Measurements from ENCODE around the gene CCDC172.
"Not testable (repeated sequence)": the region's sequence is repeated elsewhere in the genome, so short reads cannot be mapped to it uniquely, and the experiment has no call there.

Gene CCDC172

DNA sequence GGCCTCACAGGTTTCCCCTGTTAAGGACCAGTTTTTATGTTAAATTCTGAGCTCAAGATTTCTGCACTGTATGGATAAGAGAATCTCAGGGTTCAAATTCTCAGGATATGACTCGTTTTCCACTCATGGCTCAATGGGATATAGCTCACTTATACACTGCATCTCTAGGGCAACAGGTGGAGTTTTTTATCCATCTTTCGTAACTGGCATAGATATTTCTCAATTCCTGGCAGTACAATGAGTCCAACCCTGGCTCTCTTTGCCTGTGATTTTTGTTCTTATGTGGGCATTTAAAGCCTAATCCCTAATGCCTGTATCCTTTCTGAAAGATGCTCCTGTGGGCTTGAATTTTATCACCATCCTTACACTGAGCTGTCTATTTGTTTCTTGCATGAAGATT, 7.6 kb downstream of the CCDC172 start:
- in situ Hi-C loops (cut with HindIII; ENCODE audit: low sequenced_read_pairs): no loop called here

DNA sequence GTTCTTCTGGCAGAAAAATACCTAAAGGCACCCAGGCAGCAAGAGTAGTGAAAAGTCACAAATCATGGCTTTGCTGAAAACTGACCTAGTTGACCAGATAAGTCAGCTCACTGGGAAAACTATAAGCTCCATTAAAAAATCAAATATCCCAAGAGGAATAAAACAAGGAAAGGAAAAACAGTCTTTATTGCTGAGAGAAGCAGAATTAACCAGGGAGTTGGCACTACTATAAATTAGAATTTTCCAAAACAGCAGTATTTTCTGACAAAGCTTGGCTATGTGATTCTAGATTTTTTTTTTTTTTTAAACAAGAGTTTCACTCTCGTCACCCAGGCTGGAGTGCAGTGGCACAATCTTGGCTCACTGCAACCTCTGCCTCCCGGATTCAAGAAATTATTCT, 12.6 kb downstream of the CCDC172 start:
- in situ Hi-C loops (cut with HindIII; ENCODE audit: low sequenced_read_pairs): no loop called here

DNA sequence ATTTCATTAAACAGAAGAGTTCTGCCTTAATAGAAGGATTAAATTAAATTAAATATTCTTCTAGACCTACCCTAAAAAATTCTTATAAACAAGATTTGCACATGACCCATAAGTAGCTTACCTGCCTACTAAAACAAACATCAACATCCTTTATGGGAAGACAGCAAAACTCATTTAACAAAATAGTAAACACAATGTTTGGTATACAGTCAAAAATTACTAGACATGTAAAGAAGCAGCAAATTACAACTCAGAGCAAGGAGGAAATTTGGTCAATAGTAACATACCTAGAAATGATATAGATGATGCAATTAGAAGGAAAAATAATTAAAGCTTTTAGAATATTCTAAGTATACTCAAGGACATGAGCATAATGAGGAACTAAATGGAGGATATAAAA, 27.9 kb downstream of the CCDC172 start:
- in situ Hi-C loops (cut with HindIII; ENCODE audit: low sequenced_read_pairs): no loop called here

DNA sequence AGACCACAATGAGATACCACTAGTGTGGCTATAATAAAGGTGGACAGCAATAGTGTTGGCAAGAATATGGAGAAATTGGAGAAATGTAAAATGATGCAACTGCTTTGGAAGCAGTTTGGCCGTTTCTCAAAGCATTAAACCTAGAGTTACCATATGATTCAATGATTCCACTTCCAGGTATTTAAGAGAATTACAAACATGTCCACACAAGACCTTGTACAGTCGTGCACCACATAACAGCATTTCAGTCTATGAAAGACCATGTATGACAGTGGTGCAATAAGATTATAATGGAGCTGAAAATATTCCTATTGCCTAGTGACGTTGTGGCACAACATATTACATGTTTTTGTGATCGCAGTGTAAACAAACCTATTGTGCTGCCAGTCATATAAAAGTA, 29.6 kb downstream of the CCDC172 start:
- in situ Hi-C loops (cut with HindIII; ENCODE audit: low sequenced_read_pairs): no loop called here

DNA sequence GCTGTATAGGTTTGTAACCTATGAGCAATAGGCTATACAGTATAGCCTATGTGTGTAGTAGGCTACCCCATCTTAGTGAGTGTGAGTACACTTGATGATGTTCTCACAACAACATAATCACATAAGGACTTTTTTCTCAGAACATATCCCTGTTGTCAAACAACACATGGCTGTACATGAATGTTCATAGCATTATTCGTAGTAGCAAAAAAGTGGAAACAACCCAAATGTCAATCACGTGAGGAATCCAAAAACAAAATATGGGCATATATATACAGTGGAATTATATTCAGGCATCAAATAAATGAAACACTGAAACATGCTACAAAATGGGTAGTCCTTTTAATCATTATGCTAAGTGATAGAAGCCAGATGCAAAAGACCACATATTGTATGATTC, 31.1 kb downstream of the CCDC172 start:
- in situ Hi-C loops (cut with HindIII; ENCODE audit: low sequenced_read_pairs): no loop called here

DNA sequence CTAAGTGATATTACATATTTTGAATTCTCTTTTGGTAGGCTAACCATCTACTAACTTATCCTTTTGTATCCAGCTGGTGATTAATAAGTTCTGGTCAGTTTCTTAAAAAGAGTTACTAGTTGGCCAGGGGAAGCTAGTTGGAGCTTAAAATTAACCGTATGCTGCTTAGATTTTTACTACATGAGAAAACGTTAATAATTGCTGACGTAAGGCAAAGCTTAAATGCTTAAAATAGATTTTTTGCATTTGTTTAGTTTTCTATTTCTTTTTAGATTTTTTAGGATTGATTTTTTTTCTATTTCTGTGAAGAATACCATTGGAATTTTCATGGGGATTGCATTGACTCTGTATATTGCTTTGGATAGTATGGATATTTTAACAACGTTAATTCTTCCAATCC, 32.6 kb downstream of the CCDC172 start:
- in situ Hi-C loops (cut with HindIII; ENCODE audit: low sequenced_read_pairs): no loop called here

DNA sequence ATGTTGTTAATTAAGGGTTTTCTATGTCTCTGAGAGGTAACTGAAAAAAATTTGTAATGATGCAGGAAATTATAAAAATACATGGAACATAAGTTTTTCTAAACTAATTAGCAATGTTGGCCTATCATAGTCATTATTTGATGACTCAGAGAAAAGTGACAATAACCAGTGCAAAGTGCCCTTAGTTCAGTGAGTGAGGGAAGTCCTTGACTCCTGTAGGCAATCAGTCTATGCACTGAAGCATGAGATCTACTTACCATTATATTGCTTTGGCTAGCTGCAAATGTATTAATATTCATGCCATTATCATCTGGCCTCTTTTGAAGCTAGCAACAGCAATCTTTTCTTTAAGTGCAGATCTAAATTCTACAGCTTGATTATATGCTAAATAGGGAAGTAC, 40.6 kb downstream of the CCDC172 start:
- in situ Hi-C loops (cut with HindIII; ENCODE audit: low sequenced_read_pairs): no loop called here

DNA sequence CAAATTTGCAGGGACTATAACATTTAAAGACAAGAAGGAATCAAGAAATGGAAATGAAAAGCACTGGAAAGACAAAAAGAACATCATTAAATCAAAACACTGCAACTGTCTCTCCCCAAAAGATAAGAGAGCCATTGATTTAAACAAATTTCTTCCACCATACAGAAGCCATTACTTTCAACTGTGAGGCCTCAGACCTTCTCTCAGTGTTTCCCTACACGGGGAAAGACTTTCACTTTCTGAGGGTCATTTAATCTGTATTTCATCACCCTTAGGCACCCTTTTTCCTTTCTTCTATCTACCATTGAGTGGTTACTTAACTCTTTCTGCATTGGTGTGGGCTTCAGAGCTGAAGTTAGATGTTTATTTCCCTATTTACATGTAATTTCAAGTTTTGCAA, 47.5 kb downstream of the CCDC172 start:
- in situ Hi-C loops (cut with HindIII; ENCODE audit: low sequenced_read_pairs): no loop called here

DNA sequence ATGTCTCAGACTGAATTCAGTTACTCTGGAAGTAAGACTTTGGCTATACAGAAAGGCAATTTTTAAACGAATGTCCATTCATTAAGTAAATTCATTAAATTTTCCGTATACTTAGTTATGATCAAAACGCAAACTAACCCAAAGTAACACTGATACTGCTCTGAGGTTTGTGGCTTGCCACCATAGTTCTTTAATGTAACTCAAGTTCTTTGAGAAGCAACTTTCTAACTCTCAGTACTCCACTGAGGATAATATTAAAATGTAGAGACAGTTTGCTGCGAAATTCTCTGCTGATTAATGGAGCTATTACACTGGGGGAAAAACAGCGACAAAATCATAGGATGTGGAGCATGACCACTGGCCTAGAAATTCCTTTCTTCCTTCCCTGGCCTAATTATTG, 58.0 kb downstream of the CCDC172 start:
- in situ Hi-C loops (cut with HindIII; ENCODE audit: low sequenced_read_pairs): no loop called here

DNA sequence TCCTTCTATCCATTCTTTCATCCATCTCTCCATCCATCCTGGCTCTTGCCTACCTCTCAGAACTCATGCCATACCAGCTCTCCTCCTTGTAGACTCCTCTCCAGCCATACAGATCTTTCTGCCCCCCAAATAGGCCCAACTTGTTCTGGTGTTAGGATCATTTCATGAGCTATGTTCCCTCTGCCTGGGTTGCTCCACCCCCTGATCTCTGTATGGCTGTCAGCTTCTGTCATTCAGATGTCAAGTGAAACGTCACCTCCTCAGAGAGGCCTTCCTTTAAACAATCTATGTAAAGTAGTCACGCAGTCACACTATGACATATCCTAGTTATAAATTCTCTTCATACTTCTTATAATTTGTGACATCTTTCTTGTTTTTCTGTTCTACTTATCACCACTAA, 61.1 kb downstream of the CCDC172 start:
- in situ Hi-C loops (cut with HindIII; ENCODE audit: low sequenced_read_pairs): no loop called here

DNA sequence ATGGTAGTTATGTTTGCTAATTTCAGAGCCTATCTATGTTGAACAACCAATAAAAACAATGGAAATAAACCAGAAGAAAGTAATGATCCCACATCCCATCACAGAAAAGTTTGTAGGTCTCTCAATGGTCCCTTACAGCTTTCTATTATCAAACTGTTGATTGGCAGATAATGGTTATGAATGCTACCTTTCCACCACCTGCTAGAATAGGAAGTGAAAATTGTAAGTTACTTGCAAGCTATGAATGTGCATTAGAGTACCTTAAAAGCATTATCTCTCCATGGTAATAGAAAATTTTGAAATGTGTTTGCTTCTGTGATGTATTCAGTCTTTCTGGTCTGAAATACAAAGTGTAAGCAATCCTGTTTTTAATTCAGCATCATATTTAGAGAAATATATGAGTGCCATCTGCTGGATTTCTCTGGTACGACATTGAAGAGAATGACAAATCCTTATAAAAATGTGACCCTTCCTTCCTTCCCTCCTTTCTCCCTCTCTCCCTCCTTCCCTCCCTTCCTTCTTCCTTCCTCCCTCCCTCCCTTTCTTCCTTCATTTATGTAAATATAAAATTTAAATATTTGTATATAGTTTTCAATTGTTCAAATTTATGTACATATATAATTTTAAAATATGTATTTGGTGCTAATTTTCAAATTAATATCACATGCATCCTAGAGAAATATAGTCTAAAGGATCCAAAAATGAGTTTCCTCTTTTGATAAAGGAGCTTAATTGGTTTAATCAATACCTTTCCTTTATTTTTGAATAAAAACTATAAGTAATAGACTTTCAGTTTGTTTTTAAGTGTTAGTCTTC, 62.0 kb downstream of the CCDC172 start:
- in situ Hi-C loops (cut with HindIII; ENCODE audit: low sequenced_read_pairs): no loop called here

DNA sequence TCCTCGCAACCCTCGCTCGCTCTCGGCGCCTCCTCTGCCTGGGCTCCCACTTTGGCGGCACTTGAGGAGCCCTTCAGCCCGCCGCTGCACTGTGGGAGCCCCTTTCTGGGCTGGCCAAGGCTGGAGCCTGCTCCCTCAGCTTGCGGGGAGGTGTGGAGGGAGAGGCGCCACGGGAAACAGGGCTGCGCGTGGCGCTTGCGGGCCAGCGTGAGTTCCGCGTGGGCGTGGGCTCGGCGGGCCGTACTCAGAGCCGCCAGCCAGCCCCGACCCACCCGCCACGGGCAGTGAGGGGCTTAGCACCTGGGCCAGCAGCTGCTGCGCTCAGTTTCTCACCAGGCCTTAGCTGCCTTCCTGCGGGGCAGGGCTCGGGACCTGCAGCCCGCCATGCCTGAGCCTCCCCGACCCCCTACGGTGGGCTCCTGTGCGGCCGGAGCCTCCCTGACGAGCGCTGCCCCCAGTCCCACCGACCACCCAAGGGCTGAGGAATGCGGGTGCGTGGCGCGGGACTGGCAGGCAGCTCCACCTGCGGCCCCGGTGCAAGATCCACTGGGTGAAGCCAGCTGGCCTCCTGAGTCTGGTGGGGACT, 69.1 kb downstream of the CCDC172 start:
- in situ Hi-C loops (cut with HindIII; ENCODE audit: low sequenced_read_pairs): not testable (repeated sequence)

DNA sequence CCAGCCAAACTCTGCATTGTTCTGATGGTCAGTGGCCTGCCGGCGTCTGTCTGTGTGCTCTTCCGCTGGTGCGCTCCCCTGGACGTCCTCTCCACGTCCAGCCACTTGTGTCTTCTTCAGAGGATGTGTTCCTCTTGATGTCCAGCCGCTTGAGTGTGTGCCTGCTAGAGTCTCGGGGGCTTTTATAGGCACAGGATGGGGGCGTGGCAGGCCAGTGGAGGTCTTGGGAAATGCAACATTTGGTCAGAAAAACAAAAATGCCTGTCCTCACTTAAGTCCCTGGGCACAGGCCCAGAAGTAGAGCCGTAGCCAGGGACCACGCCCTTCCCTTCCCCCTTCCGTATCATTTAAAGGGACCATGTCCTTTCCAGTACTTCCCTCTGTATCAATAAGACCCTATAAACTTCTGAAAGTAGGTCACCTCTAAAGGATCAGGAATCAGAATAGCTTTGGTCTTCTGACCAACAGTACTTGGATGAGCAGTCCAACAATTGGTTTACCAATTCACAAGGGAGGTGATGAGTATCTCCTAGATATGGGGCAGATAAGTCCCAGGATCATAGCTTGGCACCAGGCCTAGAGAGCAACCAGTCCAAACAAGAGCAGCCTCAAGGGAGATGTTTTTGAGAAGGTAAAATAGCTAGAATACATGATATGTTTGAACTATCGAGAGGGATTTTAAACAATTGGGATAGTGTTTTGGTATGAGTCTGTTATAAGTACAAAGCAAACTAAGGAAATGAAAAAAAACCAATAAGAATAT, 71.2 kb downstream of the CCDC172 start:
- in situ Hi-C loops (cut with HindIII; ENCODE audit: low sequenced_read_pairs): no loop called here

DNA sequence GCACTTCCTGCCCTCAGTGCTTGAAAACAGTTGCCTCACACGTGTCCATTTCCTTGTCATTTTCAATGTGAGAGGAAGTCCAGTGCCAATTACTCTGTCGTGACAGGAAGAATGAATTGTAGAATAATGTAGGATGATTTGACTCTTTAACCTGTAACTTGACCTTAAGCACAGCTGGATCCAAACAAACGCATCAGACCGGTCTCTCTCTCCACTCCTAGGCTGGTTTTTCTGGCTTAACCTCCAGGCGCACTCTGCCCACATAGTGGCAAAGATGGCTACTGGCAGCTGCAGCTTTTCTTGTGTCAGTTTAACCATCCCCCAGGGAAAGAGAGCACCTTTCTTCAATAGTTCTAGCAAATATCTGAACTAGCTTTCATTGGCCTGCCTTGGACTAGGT, 74.0 kb downstream of the CCDC172 start:
- in situ Hi-C loops (cut with HindIII; ENCODE audit: low sequenced_read_pairs): no loop called here

DNA sequence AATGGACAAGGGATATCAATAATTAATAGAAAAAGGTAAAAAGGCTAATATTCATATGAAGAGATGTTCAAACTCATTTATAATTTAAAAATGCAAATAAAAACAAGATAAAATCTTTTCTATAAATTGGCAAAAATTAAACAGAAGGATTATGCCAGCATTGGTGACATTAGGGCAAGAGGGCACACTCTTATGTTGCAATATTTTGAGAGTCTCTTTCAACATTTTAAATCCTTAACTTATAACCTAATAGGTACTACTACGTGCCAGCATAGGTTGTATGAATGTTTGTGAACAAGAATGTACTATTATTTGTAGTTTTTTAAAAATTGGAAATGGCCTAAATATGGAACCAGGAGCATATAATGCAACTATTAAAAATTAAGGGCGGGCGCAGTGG, 78.6 kb downstream of the CCDC172 start:
- in situ Hi-C loops (cut with HindIII; ENCODE audit: low sequenced_read_pairs): no loop called here

DNA sequence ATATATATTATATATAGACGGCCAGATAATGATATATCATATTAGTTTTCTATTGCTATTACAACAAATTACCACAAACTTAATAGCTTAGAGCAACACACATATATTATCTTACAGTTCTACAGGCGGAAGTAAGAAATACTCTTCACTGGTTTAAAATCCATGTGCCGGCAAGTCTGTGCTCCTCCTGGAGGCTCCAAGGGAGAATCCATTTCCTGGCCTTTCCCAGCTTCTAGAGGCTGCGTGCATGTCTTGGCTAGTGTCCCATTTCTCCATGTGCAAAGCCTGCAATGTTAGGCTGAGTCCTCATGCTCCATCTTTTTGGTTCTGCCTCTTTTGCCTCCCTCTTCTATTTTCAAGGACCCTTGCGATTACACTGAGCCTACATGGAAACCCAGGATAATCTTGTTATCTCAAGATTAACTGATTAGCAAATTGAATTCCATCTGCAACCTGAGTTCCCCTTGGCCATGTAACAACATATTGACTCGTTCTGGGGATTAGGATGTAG, 79.5 kb downstream of the CCDC172 start:
- in situ Hi-C loops (cut with HindIII; ENCODE audit: low sequenced_read_pairs): no loop called here

DNA sequence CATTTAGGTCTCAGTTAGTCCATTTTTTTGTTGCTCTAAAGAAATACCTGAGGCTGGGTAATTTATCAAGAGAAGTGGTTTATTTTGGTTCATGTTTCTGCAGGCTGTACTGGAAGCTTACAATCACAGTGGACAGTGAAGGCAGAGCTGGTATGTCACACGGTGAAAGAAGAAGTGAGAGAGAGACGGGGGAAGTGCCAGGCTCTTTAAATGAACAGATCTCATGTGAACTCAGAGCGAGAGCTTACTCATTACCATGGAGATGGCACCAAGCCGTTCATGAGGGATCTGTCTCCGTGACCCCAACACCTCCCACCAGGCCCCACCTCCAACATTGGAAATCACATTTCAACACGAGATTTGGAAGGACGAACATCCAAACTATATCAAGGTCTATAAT, 84.5 kb downstream of the CCDC172 start:
- in situ Hi-C loops (cut with HindIII; ENCODE audit: low sequenced_read_pairs): no loop called here

DNA sequence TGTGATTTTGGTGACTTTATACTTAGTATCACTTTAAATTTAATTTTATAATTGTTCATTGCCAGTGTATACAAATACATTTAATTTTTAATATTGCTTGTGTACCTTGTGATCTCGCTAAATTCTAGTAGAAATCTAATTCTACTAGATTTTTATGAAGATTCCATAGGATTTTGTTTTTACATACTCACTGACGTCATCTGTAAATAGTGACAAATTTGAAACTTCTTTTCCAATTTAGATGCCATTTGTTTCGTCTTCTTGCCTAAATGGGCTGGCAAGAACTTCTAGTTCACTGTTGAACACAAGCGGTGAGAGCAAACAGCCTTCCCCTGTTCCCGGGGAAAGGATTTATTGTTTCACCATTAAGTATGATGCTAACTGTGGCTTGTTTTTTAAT, 86.1 kb downstream of the CCDC172 start:
- in situ Hi-C loops (cut with HindIII; ENCODE audit: low sequenced_read_pairs): no loop called here

DNA sequence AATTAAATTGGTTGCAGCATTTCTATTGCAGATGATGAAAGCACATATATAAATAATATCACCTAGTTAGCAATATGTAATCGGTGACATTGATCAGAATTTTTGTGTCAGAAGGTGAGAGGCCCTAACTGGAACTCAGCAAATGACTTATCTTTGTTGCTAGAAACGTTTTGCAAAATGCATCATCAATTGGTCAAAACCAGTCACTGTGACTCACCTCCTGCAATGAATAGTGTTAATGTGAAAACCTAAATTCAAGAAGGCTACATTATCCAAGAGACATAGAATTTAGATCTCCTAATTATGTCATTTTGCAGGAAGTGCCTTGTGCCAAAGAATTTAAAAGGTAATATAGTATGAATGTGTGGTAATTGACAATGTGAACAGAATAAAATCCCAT, 93.6 kb downstream of the CCDC172 start:
- in situ Hi-C loops (cut with HindIII; ENCODE audit: low sequenced_read_pairs): no loop called here

DNA sequence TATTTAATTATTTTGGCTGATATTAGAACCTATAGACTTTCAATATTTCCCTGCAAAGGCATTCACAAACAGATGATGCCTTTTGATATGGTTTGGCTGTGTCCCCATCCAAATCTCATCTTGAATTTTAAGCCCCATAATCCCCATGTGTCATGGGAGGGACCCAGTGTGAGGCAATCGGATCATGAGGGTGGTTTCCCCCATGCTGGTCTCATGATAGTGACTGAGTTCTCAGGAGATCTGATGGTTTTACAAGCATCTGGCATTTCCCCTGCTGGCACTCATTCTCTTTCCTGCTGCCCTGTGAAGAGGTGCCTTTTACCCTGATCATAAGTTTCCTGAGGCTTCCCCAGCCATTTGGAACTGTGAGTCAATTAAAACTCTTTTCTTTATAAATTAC, 94.1 kb downstream of the CCDC172 start:
- in situ Hi-C loops (cut with HindIII; ENCODE audit: low sequenced_read_pairs): no loop called here

DNA sequence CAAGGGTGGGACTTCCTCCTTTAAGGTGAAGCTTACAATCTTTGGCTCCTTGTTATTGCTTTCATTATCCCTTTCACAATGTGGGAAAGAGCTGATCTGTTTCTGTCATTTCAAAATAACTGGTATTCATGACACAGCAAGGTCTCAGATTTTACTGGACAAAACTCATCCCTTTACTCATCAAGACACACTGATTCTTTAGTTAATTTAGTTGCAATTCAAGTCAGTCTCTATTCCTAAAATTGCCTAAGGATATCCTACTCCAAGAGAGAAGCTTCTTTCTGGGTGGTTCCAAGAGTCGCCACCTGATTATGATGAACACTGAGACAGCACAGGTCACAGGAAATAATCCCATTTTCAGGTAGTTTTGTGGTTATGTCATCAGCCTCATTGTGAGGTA, 97.6 kb downstream of the CCDC172 start:
- in situ Hi-C loops (cut with HindIII; ENCODE audit: low sequenced_read_pairs): no loop called here

DNA sequence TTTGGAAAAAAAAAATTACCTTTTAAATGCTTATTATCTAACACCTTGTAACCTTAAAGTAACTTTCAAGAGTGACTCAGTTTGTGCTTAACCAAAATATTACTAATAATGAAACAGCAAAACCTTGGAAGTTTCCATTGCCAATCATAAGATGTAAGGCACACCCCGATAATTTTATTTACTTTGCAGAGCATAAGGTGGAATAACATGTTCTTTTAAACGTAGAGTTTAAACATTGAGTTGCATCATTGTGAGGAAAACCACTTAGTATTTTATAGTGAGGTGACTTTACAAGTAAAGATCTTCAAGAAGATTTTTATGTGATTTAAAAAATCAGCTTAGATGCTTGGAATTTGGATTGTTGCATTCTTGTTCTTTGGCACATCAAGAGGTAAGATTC, 103.4 kb downstream of the CCDC172 start, which contains the start of gene PNLIPRP3:
PNLIPRP3 (plus strand) TSS at position 177 of the 400 bp plus-strand sequence; CDS start at position 343, 166 bp downstream.
- in situ Hi-C loops (cut with HindIII; ENCODE audit: low sequenced_read_pairs): no loop called here

Measured in DLD1 (cell line).